GM19239 (cell line): ENCODE results near the gene BCAT1.
"Not testable (repeated sequence)": the region's sequence is repeated elsewhere in the genome, so short reads cannot be mapped to it uniquely, and the experiment has no call there.

Source experiments
- DNase-seq: peaks from one replicate; pipeline ENCODE4 v3.0.0; 2011; ENCODE audit warnings: low spot score; ENCODE audit not compliant: insufficient read length
- FAIRE-seq: peaks from 2 replicates; lab custom pipeline; 2011; peaks lifted over from hg19 to GRCh38; lab: Jason Lieb, UNC

Gene BCAT1

DNA sequence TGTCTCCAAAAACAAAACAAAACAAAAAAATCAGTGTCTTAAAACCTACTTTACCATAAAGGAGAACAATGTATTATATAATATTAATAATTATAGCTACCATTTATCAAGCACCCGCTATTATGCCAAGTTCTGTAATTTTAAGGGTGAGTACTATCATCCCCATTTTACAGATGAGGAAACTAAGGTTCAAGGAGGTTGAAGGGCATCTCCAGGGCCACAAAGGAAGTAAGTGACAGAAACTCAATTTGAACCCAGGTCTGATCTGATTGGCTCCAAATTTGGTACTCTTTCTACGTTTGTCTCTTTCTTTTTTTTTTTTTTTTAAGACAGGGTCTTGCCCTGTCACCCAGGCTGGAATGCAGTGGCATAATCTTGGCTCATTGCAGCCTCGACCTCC, 115.4 kb downstream of the BCAT1 start:
- FAIRE-seq: no peak
- DNase-seq: no peak

DNA sequence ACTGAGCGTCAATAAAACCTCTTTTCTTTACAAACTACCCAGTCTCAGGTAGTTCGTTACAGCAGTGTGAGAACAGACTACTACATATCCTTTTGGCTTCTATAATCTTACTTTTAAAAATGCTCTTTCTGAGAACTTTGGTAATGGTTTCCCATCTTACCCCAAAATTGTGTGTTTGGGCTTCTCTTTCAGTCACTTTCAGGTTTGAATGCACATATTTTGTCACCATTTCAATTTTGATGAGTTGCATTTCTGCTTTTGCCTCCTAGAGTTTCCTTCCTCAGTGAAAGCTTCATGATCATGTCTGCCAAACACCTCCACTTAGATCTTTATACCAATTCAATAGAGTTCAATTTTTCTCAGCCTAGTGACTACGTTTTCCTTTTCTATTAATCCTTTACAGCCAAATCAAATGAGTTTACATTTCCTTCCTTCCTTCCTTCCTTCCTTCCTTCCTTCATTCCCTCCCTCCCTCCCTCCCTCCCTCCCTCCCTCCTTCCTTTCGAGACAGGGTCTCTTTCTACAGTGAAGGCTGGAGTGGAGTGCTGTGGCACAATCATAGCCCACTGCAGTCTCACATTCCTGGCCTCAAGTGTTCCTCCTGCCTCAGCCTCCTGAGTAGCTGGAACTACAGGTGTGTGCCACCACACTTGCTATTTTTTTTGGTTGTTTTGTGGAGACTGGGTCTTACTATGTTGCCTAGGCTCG, 124.9 kb downstream of the BCAT1 start:
- DNase-seq: no peak
- peak; percentile 49 for FAIRE-seq

DNA sequence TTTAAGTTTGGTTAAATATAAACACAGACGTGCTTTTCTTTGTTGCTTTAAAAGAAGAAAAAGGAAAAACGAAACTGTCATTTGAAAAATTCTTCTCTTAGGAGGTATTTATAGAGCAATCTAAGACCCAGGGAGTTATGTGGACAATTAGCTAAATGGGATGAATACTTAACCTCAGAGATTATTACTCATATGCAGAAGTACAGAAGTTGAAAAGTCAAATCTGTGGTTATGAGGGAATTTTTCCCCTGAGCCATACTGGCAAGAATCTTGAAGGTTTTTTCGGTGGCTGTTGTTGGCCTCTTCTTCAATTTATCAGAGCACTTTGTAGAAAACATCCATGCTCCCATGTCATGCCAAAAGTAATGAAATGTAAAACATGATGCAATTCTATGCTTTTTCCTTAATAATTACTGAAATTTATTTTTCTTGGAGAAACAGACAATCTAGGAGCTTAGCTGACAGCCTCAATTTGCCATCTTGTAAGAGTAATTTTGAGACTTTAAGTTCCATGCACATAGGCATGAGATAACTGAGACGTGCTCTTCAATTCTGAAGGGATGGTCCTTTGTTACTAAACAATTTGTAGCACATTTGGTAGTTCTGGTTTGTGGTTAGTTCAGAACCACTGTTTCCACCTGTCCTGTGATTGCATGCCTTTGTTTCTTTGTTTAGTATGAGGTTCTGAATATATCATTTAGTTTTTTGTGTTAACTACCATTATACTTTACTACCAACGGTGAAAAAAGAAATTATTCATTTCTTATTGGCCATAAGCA, 126.6 kb downstream of the BCAT1 start:
- FAIRE-seq (peak; percentile 95), DNase-seq (no peak)

DNA sequence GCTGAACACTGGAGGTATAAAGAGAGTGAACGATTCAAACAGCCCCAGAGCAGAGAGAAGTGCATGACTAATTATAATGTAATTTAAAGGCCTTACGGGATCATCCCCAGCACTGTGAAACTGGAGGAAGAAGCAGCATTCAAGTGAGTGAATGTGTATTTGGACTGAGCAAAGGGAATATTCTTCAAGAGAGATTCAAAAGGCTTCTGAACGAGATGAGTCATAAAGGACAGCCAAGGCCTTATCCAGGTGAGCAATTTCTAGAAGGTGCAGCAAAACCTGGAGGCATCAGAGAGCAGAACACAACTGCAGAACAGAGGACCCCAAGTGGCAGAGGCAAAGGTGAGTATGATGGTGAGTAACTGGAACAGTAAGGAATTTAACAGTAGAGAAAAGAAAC, 127.2 kb downstream of the BCAT1 start:
- FAIRE-seq: no peak
- no peak for DNase-seq

DNA sequence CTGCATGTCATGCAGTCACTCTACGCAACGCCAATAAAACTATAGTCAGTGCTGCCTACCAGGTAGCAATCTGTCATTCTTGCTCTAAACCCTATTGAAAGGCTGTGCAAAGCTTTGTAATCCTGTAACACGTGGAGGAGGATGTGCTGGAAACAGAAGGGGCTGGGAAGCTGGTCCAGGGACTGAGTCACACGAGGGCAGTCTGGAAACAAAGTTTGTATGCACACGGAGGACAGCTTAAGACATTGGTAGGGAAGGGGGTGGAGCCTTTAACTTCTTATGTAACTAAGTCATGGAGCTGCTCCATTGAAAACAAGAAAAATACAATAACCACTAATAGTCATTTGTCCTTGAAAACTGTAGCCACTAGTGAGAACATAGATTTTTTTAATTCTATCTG, 128.0 kb downstream of the BCAT1 start:
- no peak for DNase-seq

DNA sequence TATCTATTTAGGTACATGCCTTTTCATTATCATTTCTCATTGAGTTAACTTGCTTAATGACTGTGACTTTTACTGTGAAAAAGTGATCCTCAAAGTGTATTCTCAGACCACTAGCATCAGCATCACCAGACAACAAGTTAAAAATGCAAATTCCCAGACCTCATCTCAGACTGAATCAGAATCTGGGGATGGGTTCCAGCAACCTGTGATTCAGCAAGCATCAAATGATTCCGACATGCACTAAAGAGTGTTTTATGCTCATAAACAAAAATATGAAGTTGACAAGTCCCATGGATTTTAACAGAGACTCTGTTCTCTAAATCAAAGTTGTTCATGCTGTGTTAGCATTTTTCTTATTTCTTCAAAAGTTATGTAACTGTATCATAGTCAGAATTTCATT, 130.6 kb downstream of the BCAT1 start:
- no peak for DNase-seq
- no peak for FAIRE-seq

More for the DNA sequence above, 128.0 kb downstream of the BCAT1 start:
- no peak for FAIRE-seq

DNA sequence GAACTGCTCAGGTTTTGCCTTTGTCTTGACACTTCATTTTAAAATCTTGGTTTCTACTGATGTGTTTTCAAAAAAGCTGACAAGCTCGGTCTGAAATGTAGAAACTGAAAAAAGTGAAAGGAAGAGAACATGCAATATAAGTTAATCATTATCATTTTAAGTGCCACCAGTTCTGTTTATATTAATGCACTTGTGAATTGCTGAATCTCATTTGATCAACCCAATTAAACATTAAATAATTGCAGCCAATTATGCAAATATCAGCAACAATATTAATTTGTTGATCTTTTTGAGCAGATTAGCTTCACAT, 133.8 kb downstream of the BCAT1 start:
- DNase-seq (no peak), FAIRE-seq (no peak)

DNA sequence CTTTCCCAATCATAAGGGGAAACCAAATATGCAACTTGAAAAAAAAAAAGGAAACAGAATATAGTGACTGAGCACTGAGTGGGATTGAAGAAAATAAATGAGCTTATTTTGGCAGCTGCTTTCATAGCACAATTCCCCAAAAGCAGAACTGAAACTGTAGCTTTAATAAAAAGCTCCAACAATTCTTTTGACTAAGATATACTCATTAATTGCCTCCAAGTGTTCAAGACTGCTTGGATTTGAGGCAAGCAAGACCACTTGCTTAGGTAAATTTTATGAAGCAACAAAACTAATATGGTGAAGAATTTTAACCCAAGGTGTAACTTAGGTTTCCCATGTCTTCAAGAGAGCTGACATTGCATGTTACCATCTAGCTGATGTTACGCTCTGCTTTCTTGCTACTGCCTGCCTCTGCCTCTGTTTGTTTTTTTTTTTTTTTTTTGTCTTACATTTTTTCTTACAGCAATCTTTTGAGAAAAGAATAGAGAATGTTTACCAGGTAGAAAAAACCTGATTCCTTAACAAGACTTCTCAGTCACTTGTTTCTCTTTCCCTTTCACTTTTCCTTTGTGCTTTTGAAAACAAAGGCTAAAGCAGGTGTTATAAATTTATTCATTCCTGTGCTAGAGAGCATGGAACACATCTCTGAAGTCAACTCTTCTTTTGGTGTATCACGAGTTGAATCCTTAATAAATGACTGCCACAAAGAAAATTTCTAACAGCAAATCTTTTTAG, 134.4 kb downstream of the BCAT1 start:
- FAIRE-seq (peak; percentile 98), DNase-seq (no peak)

DNA sequence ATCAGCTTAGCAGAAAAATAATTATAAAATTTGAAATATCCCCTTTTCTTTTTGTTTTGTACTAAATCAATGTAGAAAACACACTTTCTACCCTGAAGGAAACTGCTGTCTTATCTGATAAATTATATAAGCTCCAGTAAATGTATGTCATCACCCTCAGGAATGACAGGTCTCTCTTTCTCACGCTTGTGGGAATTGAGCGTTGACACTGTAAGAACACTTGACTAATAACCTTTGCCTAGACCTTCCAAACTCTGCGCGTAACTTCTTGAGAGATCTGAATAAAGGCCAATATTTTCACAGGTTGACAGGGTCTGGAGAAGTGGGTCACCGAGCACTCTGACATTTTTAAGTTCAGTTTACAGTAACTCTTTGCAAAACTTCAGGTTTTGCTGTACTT, 138.5 kb downstream of the BCAT1 start:
- FAIRE-seq: no peak
- DNase-seq: no peak

DNA sequence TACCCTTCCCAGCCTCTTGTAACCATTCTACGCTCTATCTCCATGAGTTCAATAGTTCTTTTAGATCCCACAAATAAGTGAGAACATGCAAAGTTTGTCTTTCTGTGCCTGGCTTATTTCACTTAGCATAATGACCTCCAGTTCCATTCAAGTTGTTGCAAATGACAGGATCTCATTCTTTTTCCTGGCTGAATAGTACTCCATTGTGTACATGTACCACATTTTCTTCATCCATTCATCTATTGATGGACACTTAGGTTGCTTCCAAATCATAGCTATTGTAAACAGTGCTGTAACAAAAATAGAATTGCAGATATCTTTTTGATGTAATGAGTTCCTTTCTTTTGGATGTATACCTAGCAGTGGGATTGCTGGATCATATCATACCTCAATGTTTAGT, 139.6 kb downstream of the BCAT1 start:
- FAIRE-seq, DNase-seq: not testable (repeated sequence)

DNA sequence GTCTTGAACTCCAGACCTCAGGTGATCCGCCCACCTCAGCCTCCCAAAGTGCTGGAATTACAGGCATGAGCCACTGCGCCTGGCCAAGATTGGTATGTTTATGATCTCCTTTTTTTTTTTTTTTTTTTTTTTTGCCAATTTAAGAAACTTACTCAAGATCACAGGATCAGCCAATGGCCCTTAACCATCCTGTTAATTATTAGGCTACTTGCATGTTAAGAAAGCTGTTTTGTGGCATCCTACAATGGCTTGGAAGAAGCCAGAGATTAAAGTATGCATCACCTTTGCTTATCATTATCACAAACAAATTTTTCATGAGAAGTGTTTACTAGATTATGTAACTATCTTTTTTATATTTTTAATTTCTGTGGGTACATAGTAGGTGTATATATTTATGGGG, 140.2 kb downstream of the BCAT1 start:
- no peak for FAIRE-seq
- DNase-seq: no peak

DNA sequence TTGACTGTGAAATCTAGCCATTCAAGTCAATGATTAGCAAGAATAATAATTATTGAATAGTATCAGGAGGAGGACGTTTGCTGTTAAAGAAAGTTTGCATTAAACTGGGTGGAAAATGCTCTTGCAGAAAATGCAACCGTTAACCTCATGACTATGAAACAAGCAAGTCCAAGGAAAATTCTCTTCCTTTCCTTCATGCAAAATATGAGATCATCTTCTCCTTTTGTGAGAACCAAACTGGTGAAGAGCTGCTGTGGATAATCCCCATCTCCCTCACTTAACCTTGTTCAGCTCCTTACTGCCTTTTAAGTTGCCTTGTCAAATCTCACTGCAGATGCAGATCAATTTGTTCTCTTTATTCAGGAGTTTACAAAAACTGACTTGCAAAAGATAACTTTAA, 142.5 kb downstream of the BCAT1 start:
- FAIRE-seq: no peak

DNA sequence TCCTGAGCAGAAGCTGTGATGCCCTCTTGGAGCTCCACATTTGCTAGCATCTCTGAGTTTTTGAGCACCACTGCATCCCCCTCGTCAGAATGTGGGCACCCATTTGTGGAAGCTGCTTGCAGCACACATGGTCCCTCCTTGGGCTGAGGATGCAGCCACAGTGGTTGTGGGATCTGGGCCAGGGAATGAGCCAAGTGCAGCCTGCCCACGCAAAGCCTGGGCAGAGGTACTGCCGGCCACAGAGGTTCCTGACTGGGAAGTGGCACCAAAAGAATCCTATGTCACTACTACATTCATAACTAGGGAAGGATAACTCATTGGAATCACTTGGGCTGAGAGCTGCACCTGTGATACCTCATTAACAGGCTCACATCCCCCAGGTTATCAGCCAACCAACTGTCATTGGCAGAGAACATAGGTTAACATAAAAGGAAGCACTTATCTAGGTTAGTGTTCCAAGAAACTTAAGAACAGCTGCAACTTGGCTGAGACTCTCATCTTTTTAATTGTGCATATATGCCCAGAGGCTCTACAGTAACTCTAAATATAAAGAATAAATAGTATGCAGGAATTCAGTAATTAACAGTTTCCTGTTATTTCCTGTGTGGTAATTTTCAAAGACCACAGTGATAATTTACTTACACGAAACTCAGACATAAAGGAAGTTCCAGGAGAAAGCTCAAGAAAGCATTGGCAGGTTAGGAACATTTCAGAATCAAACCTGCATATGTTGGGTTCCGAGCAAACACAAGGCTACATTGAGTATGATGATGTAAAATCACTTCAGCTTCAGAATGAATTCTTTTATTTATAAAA, 145.3 kb downstream of the BCAT1 start:
- no peak for FAIRE-seq
- DNase-seq: no peak

More for the DNA sequence above, 142.5 kb downstream of the BCAT1 start:
- DNase-seq: no peak

DNA sequence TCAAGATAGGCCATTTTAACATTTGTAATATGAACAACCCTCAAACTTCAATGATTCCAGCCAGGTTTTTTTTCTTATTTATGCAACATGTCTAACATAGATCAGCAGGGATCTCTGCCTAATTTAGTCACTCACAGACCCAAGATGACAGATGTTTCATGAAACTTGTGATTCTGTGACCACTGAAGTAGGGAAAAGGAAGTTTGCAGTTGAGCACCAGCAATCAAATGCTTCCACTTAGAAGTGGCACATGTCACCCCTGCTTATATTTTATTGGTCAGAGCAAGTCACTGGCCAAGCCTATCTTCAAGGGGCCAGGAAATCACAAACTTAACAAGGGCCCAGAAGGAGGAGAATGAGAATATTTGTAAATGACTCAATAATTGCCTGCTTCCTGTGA, 150.6 kb downstream of the BCAT1 start:
- DNase-seq (peak; percentile 23), FAIRE-seq (peak; percentile 95)

DNA sequence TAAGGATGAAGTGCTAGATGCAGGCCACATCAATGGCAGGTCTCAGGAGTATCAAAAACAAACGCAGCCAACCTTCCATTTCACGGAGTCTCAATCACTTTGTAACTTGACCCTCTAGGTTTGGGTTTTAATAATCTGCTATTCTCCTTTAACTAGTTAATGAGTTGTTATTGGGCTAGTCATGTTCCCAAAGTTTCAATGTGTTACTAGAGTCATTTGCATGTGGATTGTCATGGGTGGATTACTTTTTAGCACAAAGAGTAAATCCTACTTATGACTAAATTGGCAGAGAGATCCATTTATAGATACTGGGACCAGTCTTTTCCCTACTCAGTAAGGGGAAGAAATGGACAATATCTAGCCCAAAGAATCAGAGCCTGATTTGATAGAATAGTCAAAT, 151.0 kb downstream of the BCAT1 start:
- DNase-seq (no peak), FAIRE-seq (peak; percentile 68)

DNA sequence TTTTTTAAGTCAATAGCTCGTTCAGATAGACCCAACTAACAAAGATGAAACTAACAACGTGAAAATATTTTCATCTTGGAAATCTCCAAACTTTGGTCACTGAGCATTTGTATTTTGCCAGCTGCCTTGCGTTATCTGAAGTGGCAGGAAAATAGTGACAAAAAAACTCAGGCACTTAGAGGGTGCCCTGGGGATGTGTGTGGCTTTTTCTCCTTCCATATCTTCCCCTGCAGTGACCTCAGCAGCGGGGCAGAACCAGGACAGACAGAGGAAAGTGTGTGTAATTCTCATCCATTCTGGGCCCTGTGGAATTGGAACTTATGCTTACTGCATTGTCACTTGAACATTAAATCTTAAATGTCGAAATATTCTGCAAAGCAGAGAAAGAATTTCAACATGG, 152.0 kb downstream of the BCAT1 start:
- FAIRE-seq (no peak), DNase-seq (no peak)

DNA sequence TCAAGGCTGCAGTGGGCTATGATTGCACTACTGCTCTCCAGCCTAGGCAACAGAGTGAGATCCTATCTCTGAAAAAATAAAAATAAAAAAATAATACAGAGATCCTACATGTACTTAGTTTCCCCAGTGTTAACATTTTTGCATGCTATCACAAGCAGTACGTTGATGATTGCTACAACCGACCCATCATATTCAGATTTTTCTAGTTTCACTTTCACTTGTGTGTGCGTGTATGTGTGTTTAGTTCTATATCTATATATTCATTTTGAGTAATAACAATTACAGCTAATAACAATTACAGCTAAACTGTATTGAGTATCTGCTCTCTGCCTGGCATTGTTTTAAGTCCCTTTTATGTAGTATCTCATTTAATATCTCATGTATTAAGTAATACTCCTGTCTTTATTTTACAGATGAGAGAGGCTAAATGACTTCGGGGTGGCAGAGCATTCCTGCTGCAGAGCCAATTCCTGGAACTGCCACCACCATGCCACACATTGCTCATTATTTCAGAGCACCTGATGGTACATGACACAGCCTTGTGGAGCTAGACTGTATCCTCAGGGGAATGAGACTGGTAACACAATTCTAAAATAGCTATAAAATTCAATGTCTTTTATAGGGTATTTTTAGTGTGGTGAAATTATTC, 153.1 kb downstream of the BCAT1 start:
- FAIRE-seq: peak; percentile 77
- no peak for DNase-seq

DNA sequence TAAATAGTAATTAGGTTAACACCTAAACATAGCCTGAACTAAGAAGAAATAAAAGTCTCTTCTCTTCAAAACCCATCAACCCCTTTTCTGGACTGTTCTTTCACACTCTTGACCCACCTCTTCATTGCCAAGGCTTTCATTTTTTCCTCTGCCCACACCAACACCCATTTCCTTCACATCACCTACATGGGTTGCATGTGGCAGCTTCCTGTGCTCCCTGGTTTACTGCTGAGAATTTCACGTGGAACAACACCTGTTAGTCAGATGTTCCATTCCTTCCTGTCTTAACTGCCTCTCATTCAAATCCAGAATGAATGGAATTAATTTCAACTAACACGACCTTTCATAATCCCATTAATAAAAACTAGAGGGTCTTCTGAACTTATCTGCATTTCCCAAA, 157.3 kb downstream of the BCAT1 start:
- DNase-seq: no peak
- no peak for FAIRE-seq

DNA sequence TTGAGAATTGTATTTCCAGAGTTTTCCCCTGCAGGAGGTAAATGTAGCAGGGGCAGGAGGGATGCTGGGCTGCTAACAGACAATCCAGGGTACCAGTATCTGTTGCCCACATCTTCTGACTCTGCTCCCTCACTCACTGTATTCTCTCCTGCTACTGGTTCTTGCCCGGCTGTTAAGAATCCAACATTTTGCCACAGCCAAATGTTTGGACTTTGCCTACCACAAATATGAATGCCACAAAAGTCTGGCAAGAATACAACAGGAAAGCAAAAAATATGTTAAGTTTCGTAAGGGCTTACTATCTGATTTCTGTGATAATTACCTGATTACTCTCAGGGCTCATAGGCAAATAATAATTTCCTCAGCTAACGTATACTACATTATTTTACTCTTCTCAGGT, 160.0 kb downstream of the BCAT1 start:
- FAIRE-seq (no peak), DNase-seq (no peak)
